Measurements from ENCODE around the gene TIMP2.

GRCh38 chr17:78958641-78959127 lies 33.5 kb upstream of the TIMP2 start:
- TF ChIP-seq, protein P1, sequence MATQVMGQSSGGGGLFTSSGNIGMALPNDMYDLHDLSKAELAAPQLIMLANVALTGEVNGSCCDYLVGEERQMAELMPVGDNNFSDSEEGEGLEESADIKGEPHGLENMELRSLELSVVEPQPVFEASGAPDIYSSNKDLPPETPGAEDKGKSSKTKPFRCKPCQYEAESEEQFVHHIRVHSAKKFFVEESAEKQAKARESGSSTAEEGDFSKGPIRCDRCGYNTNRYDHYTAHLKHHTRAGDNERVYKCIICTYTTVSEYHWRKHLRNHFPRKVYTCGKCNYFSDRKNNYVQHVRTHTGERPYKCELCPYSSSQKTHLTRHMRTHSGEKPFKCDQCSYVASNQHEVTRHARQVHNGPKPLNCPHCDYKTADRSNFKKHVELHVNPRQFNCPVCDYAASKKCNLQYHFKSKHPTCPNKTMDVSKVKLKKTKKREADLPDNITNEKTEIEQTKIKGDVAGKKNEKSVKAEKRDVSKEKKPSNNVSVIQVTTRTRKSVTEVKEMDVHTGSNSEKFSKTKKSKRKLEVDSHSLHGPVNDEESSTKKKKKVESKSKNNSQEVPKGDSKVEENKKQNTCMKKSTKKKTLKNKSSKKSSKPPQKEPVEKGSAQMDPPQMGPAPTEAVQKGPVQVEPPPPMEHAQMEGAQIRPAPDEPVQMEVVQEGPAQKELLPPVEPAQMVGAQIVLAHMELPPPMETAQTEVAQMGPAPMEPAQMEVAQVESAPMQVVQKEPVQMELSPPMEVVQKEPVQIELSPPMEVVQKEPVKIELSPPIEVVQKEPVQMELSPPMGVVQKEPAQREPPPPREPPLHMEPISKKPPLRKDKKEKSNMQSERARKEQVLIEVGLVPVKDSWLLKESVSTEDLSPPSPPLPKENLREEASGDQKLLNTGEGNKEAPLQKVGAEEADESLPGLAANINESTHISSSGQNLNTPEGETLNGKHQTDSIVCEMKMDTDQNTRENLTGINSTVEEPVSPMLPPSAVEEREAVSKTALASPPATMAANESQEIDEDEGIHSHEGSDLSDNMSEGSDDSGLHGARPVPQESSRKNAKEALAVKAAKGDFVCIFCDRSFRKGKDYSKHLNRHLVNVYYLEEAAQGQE (IDR thresholded peaks at IDR 0.05; ENCODE audit: insufficient read depth in 1 of 2, low read depth in 2 of 2, low read length in 2 of 2): no peak
- TF ChIP-seq POLR2AphosphoS5 (IDR thresholded peaks at IDR 0.05; ENCODE audit: low read depth, low read length) (no peak), TAF1 (IDR thresholded peaks at IDR 0.05; ENCODE audit: borderline replicate concordance, insufficient read depth, low read length) (no peak), SIN3A (IDR thresholded peaks at IDR 0.05; ENCODE audit: borderline replicate concordance, insufficient read depth, low read length) (no peak)
